Ovary (tissue), 9 donors: ENCODE measurements around the gene TRIM49D1. TPM values are rescaled to one million over a fixed set of nuclear protein-coding genes. Genes with fewer than 3 reads are reported as not detected.

Experiments
- polyA plus RNA-seq, 2 donors: library from polyadenylated mRNA; stranded (reverse); fragments of 200-250 nt in 1 of 2; fragments of 350-450 nt in 1 of 2; fragmentation: Illumina TruSeq in 1 of 2; extraction: RNeasy Lipid Tissue Mini Kit (QIAGEN cat#74804) in 1 of 2; gene quantifications; one replicate each; pipeline ENCODE4 v1.2.3, GENCODE V29; 2013 to 2014
- small RNA-seq: library from RNA; depleted of rRNA; stranded (forward); fragments of <200 nt; gene quantifications from one replicate; pipeline ENCODE3, GENCODE V24; 2016
- total RNA-seq, 7 donors: library from RNA; depleted of rRNA in 2 of 7; stranded (reverse); fragments of >200 nt in 2 of 7; fragmentation: NEBNext Ultra II Directional in 3 of 7; extraction: Animal tissue kit (Norgen Biotek cat#: 25700) in 3 of 7; gene quantifications; one replicate each; pipeline versions ENCODE4 v1.1.0 to v1.2.4, GENCODE V29; 2016 to 2023
- donor health status: DM: no; HTN: no; CAD: no; lungs with moderate emphysema.
- donor health status: DM: no; HTN: no; CAD: no.
- donor health status: Bipolar disorder and iron deficiency.
- donor health status: DM: yes; HTN: yes; CAD: no.
- donor health status: DM: no; HTN: no; CAD: no.
- donor health status: DM: yes; HTN: yes; CAD: no.

TRIM49D1 gene
- total and polyA plus RNA-seq, 9 donors: not detected

Small RNAs within 50 kb of the gene (small RNA-seq; reads per million reads assigned to genes)
- not detected for gene AP004607.1

Other genes starting within 250 kb of the TRIM49D1 start
- not detected for gene TRIM77, start 211.9 kb downstream of the TRIM49D1 start, total RNA-seq
- not detected for gene TRIM77, start 211.9 kb downstream of the TRIM49D1 start, polyA plus RNA-seq
- not detected for gene TRIM49, start 113.7 kb downstream of the TRIM49D1 start, total RNA-seq
- gene TRIM49, start 113.7 kb downstream of the TRIM49D1 start, polyA plus RNA-seq: not detected
- not detected for gene TRIM64B, start 43.8 kb downstream of the TRIM49D1 start, total RNA-seq
- not detected for gene TRIM64B, start 43.8 kb downstream of the TRIM49D1 start, polyA plus RNA-seq
- not detected for gene TRIM49D2, start 1.8 kb upstream of the TRIM49D1 start, total RNA-seq
- not detected for gene TRIM49D2, start 1.8 kb upstream of the TRIM49D1 start, polyA plus RNA-seq
- not detected for gene TRIM64, start 43.8 kb upstream of the TRIM49D1 start, total RNA-seq
- not detected for gene TRIM64, start 43.8 kb upstream of the TRIM49D1 start, polyA plus RNA-seq
- not detected for gene TRIM49C, start 108.9 kb upstream of the TRIM49D1 start, total RNA-seq
- gene TRIM49C, start 108.9 kb upstream of the TRIM49D1 start, polyA plus RNA-seq: not detected
- gene UBTFL1, start 163.7 kb upstream of the TRIM49D1 start, total RNA-seq: not detected
- not detected for gene UBTFL1, start 163.7 kb upstream of the TRIM49D1 start, polyA plus RNA-seq
- gene NAALAD2, start 212.4 kb upstream of the TRIM49D1 start, total RNA-seq: 10 to 100 TPM in 1 of 7 donors, 1 to 10 TPM in 6; 4.3 to 17.5 (median 4.6) TPM
- 10 to 100 TPM in 1 of 2 donors, 1 to 10 TPM in 1; 3.2 to 12.2 TPM for gene NAALAD2, start 212.4 kb upstream of the TRIM49D1 start, polyA plus RNA-seq